Activated T-cell treated with anti-CD3 and anti-CD28 coated beads, Interleukin-2, amount 50 U/mL, for 4 hours (primary cell): ENCODE results near the gene IL17D. TPM values are rescaled to one million over a fixed set of nuclear protein-coding genes. Genes with fewer than 3 reads are reported as not detected.
"Not testable (repeated sequence)": the region's sequence is repeated elsewhere in the genome, so short reads cannot be mapped to it uniquely, and the experiment has no call there.

Experiments
- ATAC-seq, 2 donors: fragments of 200-7000 bp; cut with Tn5 transposase; one replicate each; pipeline ENCODE4 v1.10.0; 2021
- DNase-seq: peaks from one replicate; pipeline ENCODE4 v3.0.0-alpha.2; 2020
- H3K27me3 Mint-ChIP-seq: one replicate; pipeline ENCODE4 v1.8.0; 2021; ENCODE audit warnings: low read depth, mixed read lengths
- H3K36me3 Mint-ChIP-seq: one replicate; pipeline ENCODE4 v1.8.0; 2022; ENCODE audit warnings: mixed read lengths; ENCODE audit not compliant: insufficient read depth
- H3K4me1 Mint-ChIP-seq: one replicate; pipeline ENCODE4 v1.8.0; 2021; ENCODE audit warnings: low read depth, mixed read lengths
- H3K4me3 Mint-ChIP-seq: one replicate; pipeline ENCODE4 v1.8.0; 2021; ENCODE audit warnings: mild to moderate bottlenecking, moderate library complexity, mixed read lengths
- H3K9me3 Mint-ChIP-seq: one replicate; pipeline ENCODE4 v1.8.0; 2021; ENCODE audit warnings: mixed read lengths
- total RNA-seq, 3 donors: library from RNA; stranded (reverse); gene quantifications; one replicate each; pipeline ENCODE4 v1.2.1, GENCODE V29; 2021

IL17D gene
- total RNA-seq, 3 donors from 2014 or later: 0.82 to 1.3 (median 1.0) TPM

DNA sequence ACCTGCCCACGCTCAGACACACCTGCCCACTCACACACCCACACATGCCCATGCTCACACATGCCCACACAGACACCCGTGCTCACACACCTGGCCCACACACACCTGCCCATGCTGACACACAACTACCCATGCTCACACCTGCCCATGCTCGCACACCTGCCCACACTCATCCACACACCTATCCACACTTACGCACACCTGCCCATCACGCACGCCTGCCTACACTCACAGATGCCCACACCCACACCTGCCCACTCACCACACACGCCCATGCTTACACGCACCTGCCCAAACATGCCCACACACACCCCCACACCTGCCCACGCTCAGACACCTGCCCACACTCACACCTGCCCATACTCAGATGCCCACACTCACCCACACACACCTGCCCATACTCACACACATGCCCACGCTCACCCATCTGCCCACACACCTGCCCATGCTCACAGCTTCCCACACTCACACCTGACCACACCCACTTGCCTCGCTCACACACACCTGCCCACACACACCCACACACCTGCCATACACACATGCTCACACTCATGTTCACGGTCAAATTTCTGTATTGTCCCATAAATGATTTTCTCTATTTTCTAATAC lies 15.6 kb downstream of the IL17D start:
- ATAC-seq (no peak), DNase-seq (no peak)
- Mint-ChIP-seq H3K4me3 (no peak overlapping the region), H3K9me3 (no peaks in the 10 kb centered on the region), H3K36me3 (no peaks in the 10 kb centered on the region), H3K27me3 (peaks cover 21% of the 10 kb centered on the region), H3K4me1 (peaks cover 2% of the 10 kb centered on the region)

DNA sequence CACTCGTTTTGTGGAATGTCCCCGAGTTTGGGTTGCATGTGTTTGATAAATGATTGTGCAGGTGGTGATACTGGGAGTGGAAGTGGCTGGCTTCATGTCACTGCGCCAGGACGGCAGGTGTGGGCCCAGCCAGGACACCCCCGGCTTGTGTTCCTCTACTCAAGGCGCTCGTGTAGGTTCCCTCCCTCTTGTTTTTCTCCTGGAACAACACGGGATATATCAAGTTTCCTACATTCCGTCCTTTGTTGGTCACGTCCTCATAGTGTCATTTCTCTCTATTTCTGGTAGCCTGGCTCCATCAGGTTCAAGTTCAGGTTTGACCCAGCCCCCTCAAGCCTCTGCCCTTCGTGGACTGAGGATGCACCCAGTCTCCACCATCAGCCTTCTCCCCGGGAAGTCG lies 16.3 kb downstream of the IL17D start:
- Mint-ChIP-seq H3K36me3 (no peaks in the 10 kb centered on the region), H3K4me3 (no peak overlapping the region), H3K4me1 (peaks cover 2% of the 10 kb centered on the region), H3K27me3 (peaks cover 21% of the 10 kb centered on the region), H3K9me3 (no peaks in the 10 kb centered on the region)
- ATAC-seq (no peak), DNase-seq (no peak)

DNA sequence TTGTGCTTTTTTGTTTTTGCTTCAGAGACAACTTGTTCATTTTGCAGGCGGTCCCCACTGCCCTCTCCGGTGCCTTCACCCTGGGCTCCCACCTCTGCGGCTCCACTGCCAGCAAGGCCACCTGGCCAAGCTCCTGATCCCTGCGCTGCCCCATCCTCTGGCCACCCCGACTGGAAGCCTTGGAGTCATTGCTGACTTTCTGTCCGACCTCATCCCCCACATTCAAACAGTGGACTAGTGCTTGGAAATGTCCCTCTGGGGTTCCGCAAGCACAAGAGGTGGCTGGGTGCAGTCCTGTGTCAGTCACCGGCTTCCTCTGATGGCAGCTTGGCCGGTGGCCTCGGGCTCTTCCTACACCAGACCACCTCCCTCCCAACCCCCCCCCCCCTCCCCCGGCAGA lies 17.0 kb downstream of the IL17D start:
- H3K4me1 Mint-ChIP-seq: peaks cover 2% of the 10 kb centered on the region

DNA sequence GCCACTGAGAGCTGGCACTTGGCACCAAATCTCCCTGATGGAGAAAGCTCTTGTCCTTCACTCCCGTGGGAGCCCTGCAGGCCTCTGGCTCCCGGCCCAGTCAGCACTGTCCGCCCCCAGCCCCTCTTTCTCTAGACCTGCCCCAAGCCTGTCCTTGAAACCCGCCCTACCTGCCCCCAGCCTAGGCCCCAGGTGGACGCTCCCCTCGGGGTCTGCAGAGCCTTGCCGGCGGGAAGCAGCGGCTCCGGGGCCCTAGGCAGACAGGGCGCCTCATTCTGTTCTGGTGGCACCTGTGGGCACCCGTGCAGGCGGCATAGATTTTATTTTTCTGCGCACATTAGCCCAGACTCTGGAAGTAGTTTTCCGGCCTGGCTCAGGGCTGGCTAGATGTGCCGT lies 17.6 kb downstream of the IL17D start:
- DNase-seq (no peak), ATAC-seq (no peak)
- no peak overlapping the region for H3K4me3 Mint-ChIP-seq
- no peaks in the 10 kb centered on the region for H3K36me3 Mint-ChIP-seq
- no peaks in the 10 kb centered on the region for H3K9me3 Mint-ChIP-seq
- H3K4me1 Mint-ChIP-seq: peaks cover 2% of the 10 kb centered on the region
- H3K27me3 Mint-ChIP-seq: peaks cover 21% of the 10 kb centered on the region

More for the DNA sequence above, 17.0 kb downstream of the IL17D start:
- no peak for DNase-seq
- H3K36me3 Mint-ChIP-seq: no peaks in the 10 kb centered on the region
- H3K4me3 Mint-ChIP-seq: no peak overlapping the region
- H3K9me3 Mint-ChIP-seq: no peaks in the 10 kb centered on the region
- H3K27me3 Mint-ChIP-seq: peaks cover 21% of the 10 kb centered on the region
- no peak for ATAC-seq

DNA sequence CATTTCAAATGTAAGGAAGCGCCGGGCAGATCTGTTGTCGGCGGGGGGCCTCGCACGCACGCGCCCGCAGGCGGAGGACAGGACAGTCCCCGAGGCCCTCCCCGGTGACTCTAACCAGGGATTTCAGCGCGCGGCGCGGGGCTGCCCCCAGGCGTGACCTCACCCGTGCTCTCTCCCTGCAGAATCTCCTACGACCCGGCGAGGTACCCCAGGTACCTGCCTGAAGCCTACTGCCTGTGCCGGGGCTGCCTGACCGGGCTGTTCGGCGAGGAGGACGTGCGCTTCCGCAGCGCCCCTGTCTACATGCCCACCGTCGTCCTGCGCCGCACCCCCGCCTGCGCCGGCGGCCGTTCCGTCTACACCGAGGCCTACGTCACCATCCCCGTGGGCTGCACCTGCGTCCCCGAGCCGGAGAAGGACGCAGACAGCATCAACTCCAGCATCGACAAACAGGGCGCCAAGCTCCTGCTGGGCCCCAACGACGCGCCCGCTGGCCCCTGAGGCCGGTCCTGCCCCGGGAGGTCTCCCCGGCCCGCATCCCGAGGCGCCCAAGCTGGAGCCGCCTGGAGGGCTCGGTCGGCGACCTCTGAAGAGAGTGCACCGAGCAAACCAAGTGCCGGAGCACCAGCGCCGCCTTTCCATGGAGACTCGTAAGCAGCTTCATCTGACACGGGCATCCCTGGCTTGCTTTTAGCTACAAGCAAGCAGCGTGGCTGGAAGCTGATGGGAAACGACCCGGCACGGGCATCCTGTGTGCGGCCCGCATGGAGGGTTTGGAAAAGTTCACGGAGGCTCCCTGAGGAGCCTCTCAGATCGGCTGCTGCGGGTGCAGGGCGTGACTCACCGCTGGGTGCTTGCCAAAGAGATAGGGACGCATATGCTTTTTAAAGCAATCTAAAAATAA lies 18.2 kb downstream of the IL17D start:
- ATAC-seq (peak; percentile 60 to 64), DNase-seq (no peak)
- no peaks in the 10 kb centered on the region for H3K36me3 Mint-ChIP-seq
- H3K4me3 Mint-ChIP-seq: peak overlapping the region; percentile 26
- H3K27me3 Mint-ChIP-seq: peaks cover 21% of the 10 kb centered on the region
- H3K4me1 Mint-ChIP-seq: peaks cover 2% of the 10 kb centered on the region
- H3K9me3 Mint-ChIP-seq: no peaks in the 10 kb centered on the region

DNA sequence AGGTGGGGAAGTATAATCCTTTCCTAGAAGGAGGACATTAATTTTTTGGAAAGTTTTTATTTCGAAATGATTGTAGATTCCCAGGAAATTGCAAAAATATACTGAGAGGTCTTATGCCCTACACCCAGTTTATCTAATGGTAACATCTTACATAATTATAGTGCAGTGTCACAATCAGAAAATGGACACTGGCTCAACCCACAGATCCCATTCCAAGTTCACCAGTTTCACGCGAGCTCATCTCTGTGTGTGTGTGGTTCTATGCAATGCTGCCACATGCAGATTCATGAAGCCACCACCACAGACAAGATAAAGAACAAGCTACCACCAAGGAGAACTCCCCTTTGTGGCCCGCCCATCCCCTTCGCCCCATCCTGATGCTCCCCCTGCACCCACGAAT lies 24.4 kb downstream of the IL17D start:
- peaks cover 4% of the 10 kb centered on the region for H3K27me3 Mint-ChIP-seq
- no peak overlapping the region for H3K4me3 Mint-ChIP-seq
- ATAC-seq (no peak), DNase-seq (no peak)
- H3K4me1 Mint-ChIP-seq: no peaks in the 10 kb centered on the region
- peaks cover 15% of the 10 kb centered on the region for H3K36me3 Mint-ChIP-seq
- H3K9me3 Mint-ChIP-seq: no peaks in the 10 kb centered on the region

DNA sequence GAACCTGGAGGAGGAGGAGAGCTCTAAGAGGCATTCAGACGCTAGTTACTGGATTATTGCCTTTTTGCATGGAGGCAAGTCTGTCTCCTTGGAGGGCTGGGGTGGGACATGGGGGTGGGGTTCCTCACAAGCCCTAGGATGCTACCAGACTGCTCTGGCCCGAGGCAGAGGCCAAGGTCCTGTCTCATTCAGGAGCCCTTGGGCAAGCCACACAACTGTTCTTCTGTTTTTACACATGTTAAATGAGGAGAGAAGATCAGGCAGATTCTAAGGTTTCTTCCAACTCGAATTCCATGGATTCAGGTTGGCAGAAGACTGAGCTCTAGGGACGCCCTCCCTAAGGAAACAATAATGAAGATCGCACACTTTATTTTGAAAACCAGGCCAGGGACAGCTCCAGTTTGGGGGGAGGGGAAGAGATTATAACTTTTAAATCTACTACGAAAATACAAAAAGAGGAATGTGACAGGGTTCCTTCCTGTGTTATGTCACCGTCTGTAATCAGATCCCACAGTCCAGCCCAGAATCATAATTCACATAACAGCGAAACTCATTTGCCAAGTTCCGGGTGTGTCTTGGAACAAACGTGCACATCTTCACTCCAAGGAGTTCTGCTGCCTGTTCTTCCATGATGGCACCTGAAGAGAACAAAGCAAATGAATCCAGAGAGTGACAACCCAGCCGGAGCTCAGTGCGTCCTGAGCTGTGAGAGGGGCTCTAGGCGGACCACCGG lies 25.2 kb downstream of the IL17D start:
- no peak overlapping the region for H3K4me3 Mint-ChIP-seq
- H3K27me3 Mint-ChIP-seq: no peaks in the 10 kb centered on the region
- ATAC-seq: no peak
- H3K4me1 Mint-ChIP-seq: no peaks in the 10 kb centered on the region
- no peak for DNase-seq
- H3K36me3 Mint-ChIP-seq: peaks cover 15% of the 10 kb centered on the region
- H3K9me3 Mint-ChIP-seq: no peaks in the 10 kb centered on the region

DNA sequence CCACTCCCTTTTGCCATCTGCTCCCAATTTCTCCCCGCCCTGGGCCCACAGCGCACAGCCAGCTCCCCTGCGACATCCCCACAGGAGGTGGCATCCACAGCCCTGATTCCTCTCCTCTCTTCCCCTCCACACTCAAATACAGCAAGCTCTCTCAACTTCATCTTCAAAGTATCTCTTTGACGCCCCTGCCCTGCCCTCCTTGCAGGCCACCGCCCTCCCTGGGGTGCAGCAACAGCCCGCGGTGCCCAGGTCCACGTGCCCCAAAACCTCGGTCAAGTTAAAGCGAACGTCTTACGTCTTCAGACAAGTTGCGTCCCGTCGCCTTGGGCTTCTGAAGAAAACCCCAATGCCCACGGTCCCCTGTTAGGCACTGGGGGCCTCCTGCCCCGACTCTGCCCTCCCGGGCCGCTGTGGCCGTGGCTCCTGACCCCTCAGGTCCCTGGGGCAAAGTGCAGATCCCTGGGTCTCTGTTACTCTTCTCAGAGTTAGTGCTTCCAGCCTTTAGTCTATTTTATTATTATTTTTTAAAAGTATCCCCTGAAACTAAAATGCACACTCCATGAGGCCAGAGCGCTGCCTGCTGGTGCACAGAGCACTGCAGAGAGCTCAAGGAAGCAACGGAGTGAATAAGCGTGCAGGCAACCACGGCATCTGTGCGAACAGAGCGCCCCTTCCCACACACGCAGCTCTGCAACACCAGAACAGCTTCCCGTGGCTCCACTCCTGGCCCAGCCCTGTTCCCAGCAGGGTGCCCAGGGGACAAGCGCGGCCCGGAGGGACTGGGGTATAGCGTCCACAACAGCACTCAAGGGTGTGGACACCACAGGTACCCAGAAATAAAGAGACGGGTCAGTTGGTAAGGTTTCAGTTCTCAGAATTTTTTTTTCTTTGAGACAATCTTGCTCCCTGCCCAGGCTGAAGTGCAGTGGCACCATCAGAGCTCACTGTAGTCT lies 26.4 kb downstream of the IL17D start:
- ATAC-seq (no peak), DNase-seq (no peak)
- no peak overlapping the region for H3K4me3 Mint-ChIP-seq
- no peaks in the 10 kb centered on the region for H3K9me3 Mint-ChIP-seq
- no peaks in the 10 kb centered on the region for H3K27me3 Mint-ChIP-seq
- H3K36me3 Mint-ChIP-seq: peaks cover 19% of the 10 kb centered on the region
- no peaks in the 10 kb centered on the region for H3K4me1 Mint-ChIP-seq

DNA sequence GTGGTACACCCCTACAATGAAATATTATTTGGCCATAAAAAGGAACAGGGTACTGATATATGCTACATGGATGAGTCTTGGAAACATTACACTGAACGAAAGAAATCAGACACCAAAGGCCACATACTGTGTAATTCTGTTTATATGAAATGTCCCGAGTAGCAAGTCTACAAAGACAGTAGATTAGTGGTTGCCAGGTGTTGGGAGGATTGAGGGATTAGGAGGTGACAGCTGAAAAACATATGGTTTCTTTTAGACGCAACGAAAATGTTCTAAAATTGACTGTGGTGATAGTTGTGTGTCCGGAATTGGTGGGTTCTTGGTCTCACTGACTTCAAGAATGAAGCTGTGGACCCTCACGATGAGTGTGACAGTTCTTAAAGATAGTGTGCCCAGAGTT lies 35.1 kb downstream of the IL17D start:
- Mint-ChIP-seq H3K27me3 (no peaks in the 10 kb centered on the region), H3K4me1 (no peaks in the 10 kb centered on the region), H3K36me3 (peaks cover 14% of the 10 kb centered on the region), H3K4me3 (no peak overlapping the region), H3K9me3 (no peaks in the 10 kb centered on the region)
- ATAC-seq (no peak), DNase-seq (no peak)

DNA sequence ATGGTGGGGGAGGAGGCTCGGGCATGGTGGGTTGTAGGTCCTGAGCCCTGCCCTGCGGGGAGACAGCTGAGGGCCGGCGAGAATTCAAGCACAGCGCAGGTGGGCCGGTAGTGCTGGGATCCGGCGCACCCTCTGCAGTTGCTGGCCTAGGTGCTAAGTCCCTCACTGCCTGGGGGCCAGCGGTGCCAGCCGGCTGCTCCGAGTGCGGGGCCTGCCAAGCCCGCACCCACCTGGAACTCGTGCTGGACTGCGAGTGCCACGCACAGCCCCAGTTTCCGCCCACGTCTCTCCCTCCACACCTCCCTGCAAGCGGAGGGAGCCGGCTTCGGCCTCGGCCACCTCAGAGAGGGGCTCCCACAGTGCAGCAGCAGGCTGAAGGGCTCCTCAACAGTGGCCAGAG lies 36.5 kb downstream of the IL17D start:
- ATAC-seq (no peak), DNase-seq (no peak)
- peaks cover 9% of the 10 kb centered on the region for H3K36me3 Mint-ChIP-seq
- no peaks in the 10 kb centered on the region for H3K4me1 Mint-ChIP-seq
- no peaks in the 10 kb centered on the region for H3K27me3 Mint-ChIP-seq
- H3K9me3 Mint-ChIP-seq: peaks cover 3% of the 10 kb centered on the region
- no peak overlapping the region for H3K4me3 Mint-ChIP-seq

DNA sequence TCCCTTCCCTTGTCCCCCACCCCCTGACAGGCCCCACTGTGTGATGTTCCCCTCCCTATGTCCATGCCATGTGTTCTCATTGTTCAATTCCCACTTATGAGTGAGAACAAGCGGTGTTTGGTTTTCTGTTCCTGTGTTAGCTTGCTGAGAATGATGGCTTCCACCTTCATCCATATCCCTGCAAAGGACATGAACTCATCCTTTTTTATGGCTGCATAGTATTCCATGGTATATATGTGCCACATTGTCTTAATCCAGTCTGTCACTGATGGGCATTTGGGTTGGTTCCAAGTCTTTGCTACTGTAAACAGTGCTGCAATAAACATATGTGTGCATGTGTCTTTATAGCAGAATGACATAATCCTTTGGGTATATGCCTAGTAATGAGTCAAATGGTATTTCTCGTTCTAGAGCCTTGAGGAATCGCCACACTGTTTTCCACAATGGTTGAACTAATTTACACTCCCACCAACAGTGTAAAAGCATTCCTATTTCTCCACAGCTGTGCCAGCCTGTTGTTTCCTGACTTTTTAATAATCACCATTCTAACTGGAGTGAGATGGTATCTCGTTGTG lies 40.4 kb downstream of the IL17D start:
- not testable (repeated sequence) for H3K4me1 Mint-ChIP-seq, H3K4me3 Mint-ChIP-seq, H3K27me3 Mint-ChIP-seq, ATAC-seq, DNase-seq
- Mint-ChIP-seq H3K9me3 (peaks cover 23% of the 10 kb centered on the region), H3K36me3 (peaks cover 15% of the 10 kb centered on the region)

DNA sequence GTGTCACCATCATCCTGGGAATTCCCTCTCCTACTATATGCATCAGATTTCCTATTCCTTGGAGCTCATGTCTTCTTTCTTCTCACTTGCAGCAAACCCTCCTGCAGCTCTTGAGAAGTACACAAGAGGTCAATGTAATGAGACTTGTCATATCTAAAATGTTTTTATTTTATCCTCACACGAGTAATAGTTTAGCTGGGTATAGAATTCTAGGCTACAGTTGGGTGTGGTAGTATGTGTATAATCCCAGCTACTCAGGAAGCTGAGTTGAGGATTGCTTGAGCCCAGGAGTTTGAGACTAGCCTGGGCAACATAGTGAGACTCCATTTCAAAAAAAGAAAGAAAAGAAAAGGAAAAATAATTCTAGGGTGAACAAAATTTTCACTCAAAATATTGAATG lies 45.9 kb downstream of the IL17D start:
- H3K4me3 Mint-ChIP-seq: no peak overlapping the region
- no peaks in the 10 kb centered on the region for H3K4me1 Mint-ChIP-seq
- H3K36me3 Mint-ChIP-seq: peaks cover 36% of the 10 kb centered on the region
- no peak for DNase-seq
- no peaks in the 10 kb centered on the region for H3K27me3 Mint-ChIP-seq
- ATAC-seq: no peak
- peaks cover 61% of the 10 kb centered on the region for H3K9me3 Mint-ChIP-seq

DNA sequence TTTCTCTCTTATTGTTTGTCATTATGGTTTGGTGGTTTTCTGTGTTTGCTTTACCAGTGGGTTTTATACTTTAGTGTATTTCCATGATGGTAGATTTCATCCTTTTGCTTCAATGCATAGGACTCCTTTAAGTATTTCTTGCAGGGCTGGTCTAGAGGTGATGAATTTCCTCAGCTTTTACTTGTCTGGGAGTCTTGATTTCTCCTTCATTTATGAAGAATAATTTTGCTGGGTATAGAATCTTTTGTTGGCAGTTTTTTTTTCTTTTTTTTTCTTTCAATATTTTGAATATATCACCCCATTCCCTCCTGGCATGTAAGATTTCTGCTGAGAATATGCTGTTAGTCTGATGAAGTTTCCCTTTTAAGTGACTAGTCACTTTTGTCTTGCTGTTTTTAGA lies 50.5 kb downstream of the IL17D start:
- Mint-ChIP-seq H3K36me3 (peaks cover 47% of the 10 kb centered on the region), H3K4me1 (no peaks in the 10 kb centered on the region), H3K9me3 (peaks cover 45% of the 10 kb centered on the region), H3K27me3 (no peaks in the 10 kb centered on the region), H3K4me3 (no peak overlapping the region)
- DNase-seq (no peak), ATAC-seq (no peak)
